RPMI7951 (cell line): Measurements from ENCODE around the gene DHRS4. TPM values are rescaled to one million over a fixed set of nuclear protein-coding genes. Genes with fewer than 3 reads are reported as not detected.
"Not testable (repeated sequence)": the region's sequence is repeated elsewhere in the genome, so short reads cannot be mapped to it uniquely, and the experiment has no call there.

Experiments
- DNase-seq: peaks from one replicate; pipeline ENCODE4 v3.0.0-alpha.2; 2012; ENCODE audit warnings: low read depth
- total RNA-seq: library from RNA; depleted of rRNA; stranded (reverse); fragments of >200 nt; shearing (Covaris generic); gene quantifications from 2 replicates; pipeline ENCODE4 v1.2.3, GENCODE V29; 2014

The DHRS4 gene
- total RNA-seq, 1 experiment from 2014 or later = 25.1 TPM

- peak; percentile 82 for DNase-seq
Observed at GRCh38 chr14:23984891-23985602, 31.5 kb downstream of the DHRS4 start.

DNA sequence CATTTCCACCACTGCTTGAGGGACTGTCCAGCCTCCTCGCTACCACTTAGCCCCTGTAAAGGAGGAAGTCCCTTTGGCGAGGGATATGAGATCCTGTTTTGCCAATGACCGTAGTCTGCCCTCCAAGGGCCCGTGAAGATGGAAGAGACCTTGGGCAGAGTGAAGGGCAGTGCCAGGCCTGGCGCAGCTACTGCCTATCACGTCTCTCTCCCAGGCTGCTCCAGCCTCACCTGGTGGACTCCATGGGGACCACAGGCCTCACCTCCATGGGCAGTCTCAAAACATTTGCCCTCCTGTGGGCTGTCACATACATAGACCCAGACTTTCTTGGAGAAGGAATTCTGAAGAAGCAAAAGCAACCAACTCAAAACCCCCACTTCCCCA lies 34.6 kb downstream of the DHRS4 start:
- not testable (repeated sequence) for DNase-seq

DNA sequence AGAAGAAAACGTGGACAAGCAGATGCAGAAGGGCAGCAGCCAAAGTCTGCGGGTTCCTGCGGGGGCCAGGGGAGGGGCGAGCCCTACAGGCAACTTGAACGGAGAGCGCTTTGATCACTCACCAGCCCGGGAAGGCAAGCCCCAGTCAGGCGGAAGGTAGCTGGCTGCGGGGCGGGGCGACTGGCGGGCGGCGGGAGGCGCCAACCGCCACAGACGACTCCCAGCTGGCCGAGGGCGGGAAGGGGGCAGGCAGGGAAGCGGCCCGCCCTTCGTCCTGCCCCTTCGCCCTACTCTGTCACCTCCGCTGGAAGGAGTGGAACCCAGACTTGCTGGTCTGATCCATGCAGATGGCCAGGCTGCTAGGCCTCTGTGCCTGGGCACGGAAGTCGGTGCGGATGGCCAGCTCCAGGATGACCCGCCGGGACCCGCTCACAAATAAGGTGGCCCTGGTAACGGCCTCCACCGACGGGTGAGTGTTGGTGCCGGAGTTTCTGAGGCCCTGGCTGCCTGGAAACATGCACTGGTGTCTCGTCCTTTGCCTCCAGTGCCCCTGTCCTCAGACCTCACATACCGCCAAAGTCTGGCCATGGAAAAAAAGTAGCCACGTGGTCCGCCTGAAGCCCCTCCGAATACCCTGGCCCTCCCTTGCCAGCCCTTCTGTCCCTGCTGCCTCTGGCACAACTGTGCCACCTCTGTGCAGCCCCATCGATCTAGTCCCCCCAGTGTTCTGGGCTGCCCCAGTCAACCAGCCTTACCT lies 35.2 kb downstream of the DHRS4 start, which contains the start of gene DHRS4L2:
TSS of gene DHRS4L2 (plus strand) at position 323 of the 757 bp plus-strand sequence. CDS start at position 342, 19 bp downstream.
- peak; percentile 74 for DNase-seq

DNA sequence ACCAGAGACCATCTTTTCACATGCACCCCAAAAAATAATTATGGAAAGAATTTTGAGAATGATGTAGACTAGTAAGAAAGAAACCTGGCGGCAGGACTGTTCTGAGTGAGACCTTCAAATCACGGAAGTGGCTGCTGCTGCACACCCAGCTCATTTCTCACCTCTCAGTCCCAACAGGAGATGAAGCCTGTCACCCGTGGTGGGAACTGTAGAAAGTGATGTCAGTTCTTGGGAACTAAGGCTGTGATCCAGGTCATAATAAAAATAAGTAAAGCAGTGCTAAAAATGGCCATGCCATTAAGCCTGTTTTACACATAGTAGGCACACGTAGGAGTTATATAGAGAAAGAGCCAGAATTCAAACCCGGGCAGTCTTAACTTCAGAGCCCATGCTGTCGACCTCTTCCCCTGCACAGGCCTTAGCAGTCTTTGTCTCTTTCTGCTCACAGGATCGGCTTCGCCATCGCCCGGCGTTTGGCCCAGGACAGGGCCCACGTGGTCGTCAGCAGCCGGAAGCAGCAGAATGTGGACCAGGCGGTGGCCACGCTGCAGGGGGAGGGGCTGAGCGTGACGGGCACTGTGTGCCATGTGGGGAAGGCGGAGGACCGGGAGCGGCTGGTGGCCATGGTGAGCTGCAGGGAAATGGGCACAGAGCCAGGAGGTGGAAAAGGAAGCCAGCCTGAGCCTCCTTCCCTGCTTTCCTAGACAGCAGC lies 36.3 kb downstream of the DHRS4 start:
- not testable (repeated sequence) for DNase-seq

- DNase-seq = not testable (repeated sequence)
Observed at GRCh38 chr14:23990961-23991360, 37.4 kb downstream of the DHRS4 start.

GRCh38 chr14:23993042-23993441 lies 39.5 kb downstream of the DHRS4 start:
- DNase-seq = not testable (repeated sequence)

GRCh38 chr14:23996009-23996408 lies 42.4 kb downstream of the DHRS4 start:
- DNase-seq = not testable (repeated sequence)

DNA sequence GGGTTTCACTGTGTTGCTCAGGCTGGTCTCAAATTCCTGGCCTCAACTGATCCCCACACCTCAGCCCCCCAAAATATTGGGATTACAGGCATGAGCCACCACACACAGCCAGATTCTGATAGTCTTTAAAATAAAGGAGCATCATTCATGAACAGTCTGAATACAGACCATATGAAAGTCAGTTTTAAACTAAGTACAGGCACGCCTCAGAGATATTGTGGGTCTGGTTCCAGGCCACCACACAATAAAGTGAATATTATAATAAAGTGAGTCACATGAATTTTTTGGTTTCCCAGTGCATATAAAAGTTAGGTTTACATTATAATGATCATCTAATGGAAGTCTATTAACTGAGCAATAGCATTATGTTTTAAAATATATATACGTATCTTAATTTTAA lies 43.3 kb downstream of the DHRS4 start:
- DNase-seq = not testable (repeated sequence)

DNA sequence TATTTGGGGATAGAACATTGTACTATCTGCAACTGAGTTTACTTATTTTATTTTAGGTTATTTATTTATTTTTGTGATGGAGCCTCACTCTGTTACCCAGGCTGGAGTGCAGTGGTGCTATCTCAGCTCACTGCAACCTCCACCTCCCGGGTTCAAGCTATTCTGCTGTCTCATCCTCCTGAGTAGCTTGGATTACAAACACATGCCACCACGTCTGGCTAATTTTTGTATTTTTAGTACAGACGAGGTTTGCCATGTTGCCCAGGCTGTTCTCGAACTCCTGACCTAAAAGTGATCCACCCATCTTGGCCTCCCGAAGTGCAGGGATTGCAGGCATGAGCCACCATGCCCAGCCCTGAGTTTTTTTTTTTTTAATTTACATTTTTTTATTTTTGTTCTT lies 46.1 kb downstream of the DHRS4 start:
- DNase-seq = not testable (repeated sequence)

DNA sequence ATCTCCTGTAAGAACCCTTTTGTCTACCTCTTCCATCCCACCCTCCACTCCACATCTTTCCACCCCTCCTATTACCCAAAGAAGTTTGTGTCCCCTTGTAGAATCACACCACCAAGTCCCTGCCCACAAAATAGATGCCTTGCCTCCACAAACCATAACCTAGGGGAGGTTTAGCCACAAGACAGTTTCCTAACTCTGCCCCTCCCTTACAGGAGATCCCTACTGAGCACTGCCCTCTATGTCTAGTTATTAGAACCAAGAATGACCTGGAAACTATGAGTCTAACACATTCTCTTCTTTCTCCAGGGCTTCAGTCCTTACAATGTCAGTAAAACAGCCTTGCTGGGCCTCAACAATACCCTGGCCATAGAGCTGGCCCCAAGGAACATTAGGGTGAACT lies 47.5 kb downstream of the DHRS4 start:
- not testable (repeated sequence) for DNase-seq

- not testable (repeated sequence) for DNase-seq
Observed at GRCh38 chr14:24001679-24002078, 48.1 kb downstream of the DHRS4 start.

DNA sequence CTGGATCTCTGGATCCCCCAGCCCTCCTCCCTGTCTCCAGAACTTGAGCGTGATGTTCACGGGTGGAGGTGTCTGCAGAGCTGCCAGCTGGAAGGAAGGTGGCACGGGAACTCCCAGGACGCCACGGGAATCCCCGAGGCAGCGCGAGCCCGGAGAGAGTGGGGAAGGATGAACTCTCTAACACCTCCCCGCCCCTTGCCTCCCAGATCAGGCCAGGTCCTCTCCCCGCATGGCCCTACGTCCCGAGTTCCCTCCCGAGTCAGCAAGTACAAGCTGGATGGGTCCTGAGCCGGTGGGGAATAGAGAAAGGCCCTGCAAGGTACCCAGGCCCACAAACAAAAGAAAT lies 52.9 kb downstream of the DHRS4 start:
- DNase-seq = not testable (repeated sequence)

GRCh38 chr14:24006817-24007652 lies 53.5 kb downstream of the DHRS4 start:
- DNase-seq = peak; percentile 31

- no peak for DNase-seq
Observed at GRCh38 chr14:24011051-24011450, 57.5 kb downstream of the DHRS4 start.

- not testable (repeated sequence) for DNase-seq
Observed at GRCh38 chr14:24012726-24013273, 59.2 kb downstream of the DHRS4 start.

DNA sequence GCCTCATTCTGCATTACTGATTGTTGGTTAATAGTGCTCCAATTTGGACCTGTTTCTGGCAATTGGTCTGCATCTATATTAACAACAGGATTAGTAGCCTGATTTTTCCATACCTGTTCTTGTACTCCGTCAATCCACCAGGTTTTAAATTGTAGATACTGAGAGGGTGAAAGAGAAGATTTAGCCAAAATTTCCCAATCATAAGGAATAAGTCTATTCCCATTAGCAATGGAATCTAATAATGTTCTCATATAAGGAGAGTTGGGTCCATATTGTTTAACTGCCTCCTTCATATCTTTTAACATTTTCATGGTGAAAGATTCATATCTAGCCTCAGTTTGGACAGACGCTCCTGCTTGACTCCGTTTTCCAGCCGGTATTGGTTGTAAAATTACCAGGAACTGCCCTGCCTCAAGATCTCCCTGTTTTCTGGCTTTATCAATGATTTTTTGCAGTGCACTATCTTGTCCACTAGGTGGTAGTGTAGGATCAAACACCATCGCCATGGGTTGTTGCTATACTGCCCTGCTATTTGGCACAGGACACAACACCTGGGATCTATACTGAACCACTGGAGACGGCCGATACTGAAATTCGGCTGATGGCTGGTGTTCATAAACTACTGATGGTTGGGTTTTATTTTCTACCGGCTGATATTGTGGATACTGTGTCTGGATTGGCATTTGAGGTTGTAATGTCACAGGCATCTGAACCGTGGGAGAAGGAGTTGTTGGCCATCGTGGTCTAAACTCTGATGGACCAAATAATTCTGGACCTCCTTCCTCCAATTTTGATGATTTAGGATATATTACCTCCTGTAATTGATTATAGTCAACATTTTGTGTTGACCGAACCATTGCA lies 60.3 kb downstream of the DHRS4 start:
- peak; percentile 69 for DNase-seq

DNA sequence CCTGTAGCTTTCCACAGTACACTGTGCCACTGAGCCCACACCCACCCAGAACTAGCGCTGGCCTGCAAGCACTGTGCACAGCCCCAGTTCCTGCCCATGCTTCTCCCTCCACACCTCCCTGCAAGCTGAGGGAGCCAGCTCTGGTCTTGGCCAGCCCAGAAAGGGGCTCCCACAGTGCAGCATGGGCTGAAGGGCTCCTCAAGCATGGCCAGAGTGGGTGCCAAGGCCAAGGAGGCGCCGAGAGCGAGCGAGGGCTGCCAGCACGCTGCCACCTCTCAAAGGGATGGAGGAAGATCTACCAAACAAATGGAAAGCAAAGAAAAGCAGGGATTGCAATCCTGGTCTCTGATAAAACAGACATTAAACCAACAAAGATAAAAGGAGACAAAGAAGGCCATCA lies 62.2 kb downstream of the DHRS4 start:
- not testable (repeated sequence) for DNase-seq
